GDM1 (cell line): ENCODE data around the gene ZNF770.
"Not testable (repeated sequence)": the region's sequence is repeated elsewhere in the genome, so short reads cannot be mapped to it uniquely, and the experiment has no call there.

Experiments used
- DNase-seq: peaks from one replicate; lab custom pipeline; 2025; lab: John Stamatoyannopoulos, UW

Gene ZNF770

DNA sequence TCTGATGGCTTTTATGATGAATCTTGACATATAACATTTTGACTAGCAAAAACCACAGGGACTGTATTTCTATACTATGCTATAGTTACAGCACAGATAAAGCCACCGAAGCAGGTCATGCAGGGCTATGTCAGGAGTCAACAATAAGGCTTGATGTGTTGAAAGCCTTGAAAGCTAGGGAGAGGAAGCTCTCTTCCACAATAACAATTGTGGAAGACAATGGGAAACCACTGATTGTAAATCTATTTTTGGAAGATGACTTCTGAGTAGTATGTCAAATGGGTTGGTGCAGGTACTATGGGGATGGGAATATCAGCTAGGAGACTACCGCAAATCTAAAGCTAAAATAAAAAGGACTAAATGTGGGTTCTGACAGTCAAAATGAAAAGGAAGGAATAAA is 14.6 kb downstream of the ZNF770 start:
- no peak for DNase-seq

DNA sequence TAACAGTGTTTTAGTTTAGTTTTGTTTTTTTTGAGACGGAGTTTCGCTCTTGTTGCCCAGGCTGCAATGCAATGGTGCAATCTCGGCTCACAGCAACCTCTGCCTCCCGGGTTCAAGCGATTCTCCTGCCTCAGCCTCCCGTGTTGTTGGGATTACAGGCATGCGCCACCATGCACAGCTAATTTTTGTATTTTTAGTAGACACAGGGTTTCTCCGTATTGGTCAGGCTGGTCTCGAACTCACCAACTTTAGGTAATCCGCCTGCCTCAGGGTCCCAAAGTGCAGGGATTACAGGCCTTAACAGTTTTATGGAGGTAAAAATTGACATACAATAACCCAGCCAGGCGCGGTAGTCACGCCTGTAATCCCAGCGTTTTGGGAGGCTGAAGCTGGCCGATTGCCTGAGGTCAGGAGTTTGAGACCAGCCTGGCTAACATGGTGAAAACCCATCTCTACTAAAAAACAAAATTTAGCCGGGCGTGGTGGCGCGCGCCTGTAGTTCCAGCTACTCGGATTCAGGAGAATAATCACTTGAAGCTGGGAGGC is 17.9 kb downstream of the ZNF770 start:
- DNase-seq: not testable (repeated sequence)

DNA sequence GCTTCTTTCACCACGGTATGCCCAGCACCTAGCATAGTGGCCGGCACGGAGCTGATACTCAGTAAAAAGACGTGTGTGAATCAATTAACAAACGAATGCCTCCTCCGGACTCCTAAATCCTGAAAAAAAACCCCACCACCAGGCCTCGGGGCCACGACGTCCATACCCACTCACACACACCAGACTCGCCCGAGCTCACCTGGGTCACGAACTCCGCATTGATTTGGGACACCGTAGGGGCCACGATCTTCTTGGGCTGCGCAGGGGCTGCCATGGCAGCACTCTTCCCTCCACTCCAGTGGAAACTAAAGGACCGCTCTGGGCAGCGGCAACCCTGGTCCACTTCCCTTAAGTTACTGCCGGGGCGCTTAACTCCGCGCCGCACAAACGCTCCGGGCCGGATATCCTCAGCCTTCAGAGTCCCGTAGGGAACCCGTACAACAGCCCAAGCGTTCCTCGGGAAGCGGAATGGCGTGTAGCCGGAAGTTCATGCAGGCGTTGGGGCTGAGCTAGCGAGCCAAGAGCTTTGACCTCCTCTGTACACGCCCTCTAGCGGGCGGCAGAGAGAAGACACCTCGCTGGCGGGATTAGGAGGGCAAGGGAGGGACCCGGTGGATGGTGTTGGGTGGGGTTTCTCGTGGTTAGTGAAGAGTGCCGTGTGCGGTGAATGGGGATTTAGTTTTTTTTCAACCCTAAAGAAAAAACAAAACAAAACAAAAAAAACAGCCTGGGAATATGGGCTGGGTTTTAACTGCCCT is 18.6 kb downstream of the ZNF770 start, which contains the start of gene AQR:
AQR (minus strand) TSS at position 403 of the 758 bp plus-strand sequence; CDS start at position 274, 129 bp downstream.
- DNase-seq: peak; percentile 96

DNA sequence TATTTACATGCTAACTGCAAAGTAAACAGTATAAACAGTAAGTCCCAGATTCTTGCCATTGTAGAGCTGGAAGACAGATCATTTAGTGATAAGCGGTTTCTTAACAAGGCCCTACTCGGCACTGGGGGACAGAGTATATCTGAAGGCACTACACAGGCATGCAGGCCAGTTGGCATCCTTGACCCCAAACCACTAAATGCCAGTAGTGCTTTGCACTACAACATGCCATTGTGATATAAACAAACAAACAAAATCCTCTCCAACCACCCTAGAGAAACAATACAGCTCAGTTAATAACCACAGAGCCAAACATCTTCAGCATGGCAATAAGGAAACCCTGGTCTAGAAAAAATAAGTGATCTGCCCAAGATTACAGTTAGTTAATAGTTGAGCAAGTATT is 23.8 kb downstream of the ZNF770 start:
- DNase-seq: no peak

DNA sequence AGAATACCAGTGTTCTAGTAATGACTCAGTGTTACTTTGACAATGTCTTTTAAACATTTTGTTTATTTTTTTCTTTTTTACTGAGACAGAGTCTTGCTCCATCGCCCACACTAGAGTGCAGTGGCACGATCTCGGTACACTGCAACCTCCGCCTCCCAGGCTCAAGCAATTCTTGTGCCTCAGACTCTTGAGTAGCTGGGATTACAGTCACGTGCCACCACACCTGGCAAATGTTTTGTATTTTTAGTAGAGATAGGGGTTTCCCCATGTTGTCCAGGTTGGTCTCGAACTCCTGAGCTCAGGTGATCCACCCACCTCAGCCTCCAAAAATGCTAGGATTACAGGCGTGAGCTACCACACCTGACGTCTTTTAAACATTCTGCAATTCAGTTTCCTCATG is 34.2 kb downstream of the ZNF770 start:
- DNase-seq: no peak

DNA sequence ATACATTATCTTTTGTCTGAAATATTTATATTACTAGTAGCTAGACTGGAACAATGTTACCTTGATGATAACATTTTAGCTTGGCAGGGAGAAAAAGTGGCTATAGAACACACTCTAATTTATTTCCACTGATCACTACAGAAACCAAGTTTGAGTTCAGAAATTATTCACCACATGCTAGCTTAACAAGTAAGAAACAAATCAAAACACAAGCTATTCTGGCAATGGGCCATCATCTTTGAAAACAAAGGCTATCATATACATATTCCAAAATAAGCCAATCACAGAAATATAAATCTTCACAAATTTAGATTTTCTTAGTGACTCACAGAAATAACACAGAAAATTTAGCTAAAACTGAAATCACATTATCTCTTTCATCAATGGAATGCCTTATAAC is 35.6 kb downstream of the ZNF770 start:
- DNase-seq: no peak

DNA sequence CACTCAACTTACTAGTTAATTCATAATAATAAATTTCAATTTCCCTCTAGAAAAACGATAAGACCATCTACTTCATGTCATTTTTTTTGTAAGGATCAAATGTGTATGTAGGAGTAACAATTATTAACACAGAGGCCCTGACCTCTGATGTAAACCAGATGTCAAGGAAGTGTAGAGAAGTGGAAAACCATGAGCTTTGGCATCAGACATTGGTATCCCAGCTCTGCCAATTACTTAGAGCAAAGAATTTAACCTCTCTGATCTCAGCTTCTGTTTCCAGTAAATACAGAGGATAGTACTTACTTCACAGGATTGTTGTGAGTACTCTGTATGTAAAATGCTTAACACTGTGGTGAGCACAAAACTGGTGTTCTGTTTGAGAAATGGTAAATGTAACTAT is 36.1 kb downstream of the ZNF770 start:
- DNase-seq: no peak

DNA sequence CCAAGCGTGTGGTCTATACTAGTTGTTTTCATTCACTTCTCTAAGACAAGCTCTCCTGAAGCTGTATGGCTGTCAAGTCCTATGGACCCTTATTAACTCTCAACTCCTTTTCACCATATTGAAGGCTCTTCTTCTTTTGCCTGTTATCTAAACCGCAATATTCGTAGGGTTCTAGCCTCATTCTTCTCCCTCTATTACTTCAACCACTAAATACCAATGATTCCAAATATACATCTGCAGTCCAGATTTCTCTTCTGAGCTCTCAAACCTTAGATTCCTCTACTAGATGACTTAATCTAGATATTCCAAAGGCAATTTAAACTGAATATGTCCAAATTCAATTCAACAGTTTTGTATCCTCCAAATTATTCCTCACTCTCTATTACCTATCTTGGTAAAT is 43.2 kb downstream of the ZNF770 start:
- DNase-seq: no peak

DNA sequence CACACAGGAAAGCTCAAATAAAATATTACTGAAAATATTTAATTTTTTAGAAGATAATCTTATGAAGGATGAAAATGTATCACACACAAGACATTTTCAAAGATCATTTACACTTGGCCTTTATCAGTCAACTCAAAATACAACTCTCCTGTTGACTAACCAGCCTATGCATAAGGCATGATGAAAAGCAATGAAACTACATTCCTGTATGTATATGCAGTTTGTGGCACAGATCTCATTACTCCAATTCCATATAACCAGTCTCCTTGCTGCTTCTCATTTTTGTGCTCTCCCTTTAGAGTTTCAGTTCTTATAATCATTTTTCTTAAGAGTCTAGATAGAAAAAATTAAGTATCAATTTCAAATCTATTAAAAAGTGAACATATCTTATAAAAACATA is 44.4 kb downstream of the ZNF770 start:
- DNase-seq: no peak

DNA sequence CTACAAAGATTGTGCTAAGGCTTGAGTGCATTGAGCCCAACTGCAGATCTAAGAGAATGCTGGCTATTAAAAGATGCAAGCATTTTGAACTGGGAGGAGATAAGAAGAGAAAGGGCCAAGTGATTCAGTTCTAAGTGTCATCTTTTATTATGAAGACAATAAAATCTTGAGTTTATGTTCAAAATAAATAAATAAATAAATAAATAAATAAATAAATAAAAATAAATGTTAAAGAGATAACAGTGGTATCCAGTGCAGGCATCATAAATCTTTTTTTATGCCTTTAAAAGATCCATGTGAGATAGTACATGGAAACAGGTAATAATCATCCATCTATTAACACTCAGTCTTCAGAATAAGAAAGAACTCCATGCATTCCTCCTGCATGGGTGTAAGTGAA is 44.8 kb downstream of the ZNF770 start:
- not testable (repeated sequence) for DNase-seq

DNA sequence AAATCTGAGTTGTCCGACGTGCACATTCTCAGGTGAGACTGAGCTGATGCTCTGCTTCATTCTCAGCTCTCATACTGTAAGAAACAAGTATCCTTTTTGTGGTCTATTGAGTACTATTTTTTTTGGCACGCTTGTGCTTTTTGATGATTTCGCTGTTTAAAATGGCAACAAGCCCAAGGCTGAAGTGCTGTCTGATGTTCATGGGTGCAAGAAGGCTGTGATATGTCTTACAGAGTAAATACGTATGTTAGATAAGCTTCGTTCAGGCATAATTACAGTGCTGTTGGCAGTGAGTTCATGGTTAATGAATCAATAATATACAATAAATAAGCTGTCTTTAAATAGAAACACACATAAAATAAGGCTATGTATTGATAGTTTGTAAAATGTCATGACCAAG is 45.7 kb downstream of the ZNF770 start:
- no peak for DNase-seq

DNA sequence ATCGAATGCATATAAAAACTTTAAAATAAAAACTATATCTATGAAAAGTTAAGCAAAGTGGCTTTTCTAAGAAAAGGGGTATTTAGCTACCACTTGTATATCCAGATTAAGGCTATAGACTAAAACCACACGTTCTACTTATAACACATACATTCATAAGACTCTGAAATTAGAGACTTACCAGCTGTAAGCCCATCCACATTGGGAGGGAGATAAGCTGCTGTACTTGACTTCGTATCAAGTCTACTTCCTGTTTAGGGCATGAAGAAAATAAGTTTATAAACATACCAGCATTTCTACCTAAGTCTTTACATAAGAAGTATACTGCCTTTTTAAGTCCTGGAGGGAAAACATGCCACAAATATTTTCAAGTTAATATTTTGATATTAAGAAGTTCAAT is 46.3 kb downstream of the ZNF770 start:
- no peak for DNase-seq

DNA sequence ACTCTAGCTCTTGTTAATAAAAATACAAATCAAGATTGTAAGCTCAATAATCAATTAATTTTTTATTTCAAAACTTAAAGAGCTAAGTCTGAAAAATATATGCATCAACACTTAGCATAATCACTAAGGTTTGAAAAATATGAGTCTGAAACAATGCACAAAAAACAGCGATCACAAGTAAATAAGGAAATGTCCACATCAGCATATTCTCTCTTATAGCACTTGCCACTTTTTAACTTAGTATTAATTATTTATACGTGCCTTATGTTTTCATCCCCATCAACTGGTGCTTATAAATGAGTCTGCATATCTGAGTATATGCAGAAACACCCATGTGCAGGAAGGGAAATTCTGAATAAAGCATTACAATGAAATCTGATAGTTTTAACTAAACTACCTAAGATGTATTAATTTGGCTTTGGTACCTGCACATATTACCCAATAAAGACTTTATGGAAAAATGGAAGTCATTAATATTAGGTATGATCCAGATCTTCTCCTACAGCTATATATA is 46.8 kb downstream of the ZNF770 start:
- no peak for DNase-seq

DNA sequence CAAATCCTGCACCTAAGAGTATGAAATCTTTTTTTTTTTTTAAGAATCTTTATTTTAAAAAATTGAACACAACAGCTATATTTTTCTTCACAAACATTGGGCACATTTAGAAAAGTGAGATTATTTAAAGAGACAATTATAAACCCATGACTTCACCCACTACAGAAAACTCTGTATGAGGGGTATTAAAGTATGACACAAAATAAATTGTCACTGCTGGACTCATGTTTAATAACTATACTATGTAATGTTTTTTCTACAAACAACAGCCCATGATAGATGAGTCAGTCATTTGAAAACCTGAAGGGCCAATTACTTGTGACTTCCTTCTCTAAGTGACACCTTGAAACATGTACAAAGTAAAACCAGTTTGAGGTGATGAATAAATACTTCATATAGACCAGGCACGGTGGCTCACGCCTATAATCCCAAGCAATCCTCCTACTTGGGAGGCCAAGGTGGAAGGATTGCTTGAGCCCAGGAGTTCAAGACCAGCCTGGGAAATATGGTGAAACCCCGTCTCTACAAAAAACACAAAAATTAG is 54.6 kb downstream of the ZNF770 start:
- DNase-seq: no peak

DNA sequence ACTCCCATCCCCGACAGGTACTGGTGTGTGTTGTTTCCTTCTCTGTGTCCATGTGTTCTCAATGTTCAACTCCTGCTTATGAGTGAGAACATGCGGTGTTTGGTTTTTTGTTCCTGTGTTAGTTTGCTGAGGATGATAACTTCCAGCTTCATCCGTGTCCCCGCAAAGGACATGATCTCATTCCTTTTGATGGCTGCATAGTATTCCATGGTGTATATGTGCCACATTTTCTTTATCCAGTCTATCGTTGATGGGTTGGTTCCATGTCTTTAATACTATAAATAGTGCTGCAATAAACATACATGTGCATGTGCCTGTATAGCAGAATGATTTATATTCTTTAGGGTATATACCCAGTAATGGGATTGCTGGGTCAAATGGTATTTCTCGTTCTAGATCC is 59.7 kb downstream of the ZNF770 start:
- DNase-seq: not testable (repeated sequence)
